Ascending aorta (tissue), 2 donors: ENCODE results near the gene NPM1. TPM values are rescaled to one million over a fixed set of nuclear protein-coding genes. Genes with fewer than 3 reads are reported as not detected.

ENCODE experiments used
- DNase-seq, 2 donors: peaks; one replicate each; pipeline ENCODE4 v3.0.0-alpha.2; 2019; ENCODE audit warnings: low spot score in 2 of 2
- H3K27ac ChIP-seq, 2 donors: fragments of 200-600 bp; sonication (generic); one replicate each; pipeline ENCODE4 v1.5.1; 2016 to 2017; ENCODE audit warnings: mild to moderate bottlenecking in 1 of 2
- H3K27me3 ChIP-seq: fragments of 200-600 bp; sonication (generic); one replicate; pipeline ENCODE4 v1.5.1; 2017
- H3K36me3 ChIP-seq, 2 donors: fragments of 200-600 bp; sonication (generic); one replicate each; pipeline ENCODE4 v1.5.1; 2016
- H3K4me1 ChIP-seq, 2 donors: fragments of 200-600 bp; sonication (generic); one replicate each; pipeline ENCODE4 v1.5.1; 2016 to 2017; ENCODE audit warnings: mild to moderate bottlenecking in 1 of 2
- H3K4me3 ChIP-seq, 2 donors: fragments of 200-600 bp; sonication (generic); one replicate each; pipeline ENCODE4 v1.5.1; 2016 to 2017; ENCODE audit warnings: mild to moderate bottlenecking in 1 of 2
- H3K9me3 ChIP-seq, 2 donors: fragments of 200-600 bp; sonication (generic); one replicate each; pipeline ENCODE4 v1.5.1; 2016
- intact Hi-C: fragments of 100-400 bp; cut with DNase I; formaldehyde crosslinking; loops from one replicate; pipeline ENCODE4 v1.15.1; 2023
- total RNA-seq: library from RNA; depleted of rRNA; stranded (reverse); fragments of >200 nt; gene quantifications from one replicate; pipeline ENCODE4 v1.1.0, GENCODE V29; 2016
- TF ChIP-seq, protein P1 (sequence below), 3 experiments: fragments of 200-600 bp in 2 of 3; fragments of 450-650 bp in 1 of 3; sonication (generic) in 2 of 3; IDR thresholded peaks; one replicate each; pipeline ENCODE4 v1.5.1; 2016 to 2019; ENCODE audit warnings: antibody characterized with exemption in 3 of 3, mild to moderate bottlenecking in 1 of 3, moderate library complexity in 1 of 3

Gene NPM1
- total RNA-seq, 1 donor from 2014 or later, result 269 TPM

DNA sequence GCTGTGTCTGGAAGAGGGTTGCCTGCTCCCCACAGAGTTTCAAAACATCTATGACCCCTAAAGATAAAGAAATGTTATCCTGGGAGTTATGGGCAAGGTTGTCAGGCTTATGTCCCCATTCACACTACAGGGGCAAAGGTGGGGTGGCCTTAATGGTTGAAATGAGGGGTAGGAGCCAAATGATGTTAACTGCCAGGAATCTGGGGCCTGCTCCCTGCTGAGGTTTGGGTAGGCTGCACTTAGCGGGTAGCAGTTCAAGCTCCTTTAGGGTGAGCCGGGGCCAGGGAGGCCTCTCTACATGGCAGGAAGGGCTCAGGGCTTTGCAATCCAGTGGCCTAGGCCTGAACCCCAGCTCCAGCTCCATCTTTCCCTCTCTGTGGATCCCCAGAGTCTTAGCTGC lies 34.8 kb downstream of the NPM1 start:
- TF ChIP-seq, protein P1, sequence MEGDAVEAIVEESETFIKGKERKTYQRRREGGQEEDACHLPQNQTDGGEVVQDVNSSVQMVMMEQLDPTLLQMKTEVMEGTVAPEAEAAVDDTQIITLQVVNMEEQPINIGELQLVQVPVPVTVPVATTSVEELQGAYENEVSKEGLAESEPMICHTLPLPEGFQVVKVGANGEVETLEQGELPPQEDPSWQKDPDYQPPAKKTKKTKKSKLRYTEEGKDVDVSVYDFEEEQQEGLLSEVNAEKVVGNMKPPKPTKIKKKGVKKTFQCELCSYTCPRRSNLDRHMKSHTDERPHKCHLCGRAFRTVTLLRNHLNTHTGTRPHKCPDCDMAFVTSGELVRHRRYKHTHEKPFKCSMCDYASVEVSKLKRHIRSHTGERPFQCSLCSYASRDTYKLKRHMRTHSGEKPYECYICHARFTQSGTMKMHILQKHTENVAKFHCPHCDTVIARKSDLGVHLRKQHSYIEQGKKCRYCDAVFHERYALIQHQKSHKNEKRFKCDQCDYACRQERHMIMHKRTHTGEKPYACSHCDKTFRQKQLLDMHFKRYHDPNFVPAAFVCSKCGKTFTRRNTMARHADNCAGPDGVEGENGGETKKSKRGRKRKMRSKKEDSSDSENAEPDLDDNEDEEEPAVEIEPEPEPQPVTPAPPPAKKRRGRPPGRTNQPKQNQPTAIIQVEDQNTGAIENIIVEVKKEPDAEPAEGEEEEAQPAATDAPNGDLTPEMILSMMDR (IDR thresholded peaks at IDR 0.05), result no peak
- no peaks in the 10 kb centered on the region for H3K27me3 ChIP-seq
- DNase-seq, result no peak
- H3K27ac ChIP-seq, result no peak overlapping the region
- no peak overlapping the region for H3K4me3 ChIP-seq
- peaks cover 14 to 15% of the 10 kb centered on the region in 2 donors for H3K4me1 ChIP-seq
- H3K9me3 ChIP-seq, result no peaks in the 10 kb centered on the region
- H3K36me3 ChIP-seq, result no peaks in the 10 kb centered on the region
- intact Hi-C loops, result loop anchor here (5.0 kb wide), 1 partner anchor 620 kb away; no protein-coding TSS in a partner anchor

DNA sequence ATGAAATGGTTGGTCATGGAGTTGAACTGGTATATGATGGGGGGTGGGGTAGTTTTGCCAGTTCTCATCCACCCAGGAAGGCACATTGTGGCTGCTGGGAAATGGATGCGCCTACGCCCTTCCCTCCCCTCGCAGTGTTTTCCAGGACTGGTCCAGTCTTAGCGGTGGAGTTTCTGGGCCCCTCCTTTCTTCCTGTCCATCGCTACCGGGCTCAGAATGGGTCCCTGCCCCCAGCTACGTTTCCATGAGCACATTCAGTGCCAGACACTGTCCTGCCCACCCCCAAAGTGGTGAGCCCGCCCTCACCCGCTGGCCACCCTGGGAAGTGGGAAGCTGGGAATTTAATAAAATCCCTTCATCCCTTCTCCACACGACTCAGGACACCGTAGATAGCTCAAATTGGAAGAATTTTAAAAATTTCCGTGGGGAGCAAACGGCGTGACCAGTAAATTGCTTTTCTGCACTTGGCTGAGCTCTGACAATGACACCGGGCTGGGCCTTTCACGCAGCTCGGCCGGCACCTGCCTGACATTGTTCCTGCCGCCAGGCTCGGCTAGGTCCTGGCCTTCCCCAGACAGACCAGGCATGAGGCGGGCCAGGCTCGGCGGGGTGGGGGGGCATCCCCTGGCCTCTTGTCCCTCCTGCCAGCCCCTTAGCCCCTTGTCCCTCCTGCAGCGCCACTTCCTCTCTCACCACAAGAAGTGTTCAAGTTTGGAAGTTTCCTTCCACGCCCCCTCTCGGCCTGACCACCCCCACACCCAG lies 35.4 kb downstream of the NPM1 start:
- Histone ChIP-seq H3K27me3 (no peaks in the 10 kb centered on the region), H3K4me1 (peaks cover 14 to 15% of the 10 kb centered on the region in 2 donors), H3K4me3 (no peak overlapping the region), H3K27ac (no peak overlapping the region), H3K9me3 (no peaks in the 10 kb centered on the region), H3K36me3 (no peaks in the 10 kb centered on the region)
- intact Hi-C loops, result loop anchor here (5.0 kb wide), 1 partner anchor 619 kb away; no protein-coding TSS in a partner anchor
- TF ChIP-seq, protein P1 (IDR thresholded peaks at IDR 0.05), result no peak
- DNase-seq, result peak in 1 of 2 donors; percentile 58

DNA sequence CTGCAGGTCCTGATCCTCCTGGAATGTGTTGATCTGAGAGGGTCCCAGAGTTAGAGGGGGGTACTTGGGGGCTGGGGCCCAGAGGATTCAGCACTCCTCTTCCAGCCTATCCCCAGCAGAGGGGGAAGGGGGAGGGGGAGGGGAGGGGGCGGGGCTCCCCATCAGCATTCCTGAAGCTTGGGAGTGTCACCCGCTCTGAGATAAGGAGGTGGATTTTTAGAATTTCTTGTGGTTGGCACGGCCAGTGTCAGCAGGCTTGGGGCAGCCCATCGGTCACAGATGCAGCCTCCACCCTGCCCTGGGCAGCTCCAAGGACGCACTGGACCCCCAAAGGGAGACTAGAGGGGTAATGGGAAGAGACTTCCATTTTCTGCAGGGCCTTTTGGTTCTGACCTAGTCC lies 37.1 kb downstream of the NPM1 start:
- DNase-seq, result peak in 1 of 2 donors; percentile 4
- intact Hi-C loops, result loop anchor here (5.0 kb wide), 1 partner anchor 618 kb away; no protein-coding TSS in a partner anchor
- H3K4me3 ChIP-seq, result no peak overlapping the region
- H3K4me1 ChIP-seq, result peaks cover 7 to 8% of the 10 kb centered on the region in 2 donors
- H3K27ac ChIP-seq, result no peak overlapping the region
- H3K27me3 ChIP-seq, result no peaks in the 10 kb centered on the region
- TF ChIP-seq, protein P1 (IDR thresholded peaks at IDR 0.05), result no peak
- no peaks in the 10 kb centered on the region for H3K9me3 ChIP-seq
- no peaks in the 10 kb centered on the region for H3K36me3 ChIP-seq

DNA sequence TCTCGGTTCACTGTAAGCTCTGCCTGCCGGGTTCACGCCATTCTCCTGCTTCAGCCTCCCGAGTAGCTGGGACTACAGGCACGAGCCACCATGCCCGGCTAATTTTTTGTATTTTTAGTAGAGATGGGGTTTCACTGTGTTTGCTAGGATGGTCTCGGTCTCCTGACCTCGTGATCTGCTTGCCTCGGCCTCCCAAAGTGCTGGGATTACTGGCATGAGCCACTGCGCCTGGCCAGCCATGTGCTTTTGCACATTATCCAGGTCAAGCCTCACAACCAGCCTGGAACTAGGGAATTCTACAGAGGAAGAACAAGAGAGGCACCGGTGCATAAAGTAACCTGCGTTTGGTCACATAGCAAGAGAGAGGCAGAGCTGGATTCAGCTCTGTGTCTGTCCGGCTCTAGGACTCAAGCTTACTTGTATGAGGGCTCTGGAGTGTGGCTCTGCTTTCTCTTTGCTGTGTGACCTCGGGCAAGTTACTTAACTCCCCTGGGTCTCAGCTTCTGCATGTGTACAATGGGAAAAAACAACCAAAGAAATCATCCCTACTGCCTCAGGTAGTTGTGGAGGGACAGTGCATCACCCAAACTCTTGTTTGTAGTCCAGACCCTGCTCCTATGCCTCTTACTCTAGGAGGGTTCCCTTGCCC lies 38.1 kb downstream of the NPM1 start:
- peaks cover 0 to 1% of the 10 kb centered on the region in 2 donors for H3K4me1 ChIP-seq
- TF ChIP-seq, protein P1 (IDR thresholded peaks at IDR 0.05), result no peak
- H3K9me3 ChIP-seq, result no peaks in the 10 kb centered on the region
- H3K36me3 ChIP-seq, result no peaks in the 10 kb centered on the region
- H3K27me3 ChIP-seq, result no peaks in the 10 kb centered on the region
- H3K4me3 ChIP-seq, result no peak overlapping the region
- H3K27ac ChIP-seq, result no peak overlapping the region
- intact Hi-C loops, result no loop called here
- DNase-seq, result no peak

DNA sequence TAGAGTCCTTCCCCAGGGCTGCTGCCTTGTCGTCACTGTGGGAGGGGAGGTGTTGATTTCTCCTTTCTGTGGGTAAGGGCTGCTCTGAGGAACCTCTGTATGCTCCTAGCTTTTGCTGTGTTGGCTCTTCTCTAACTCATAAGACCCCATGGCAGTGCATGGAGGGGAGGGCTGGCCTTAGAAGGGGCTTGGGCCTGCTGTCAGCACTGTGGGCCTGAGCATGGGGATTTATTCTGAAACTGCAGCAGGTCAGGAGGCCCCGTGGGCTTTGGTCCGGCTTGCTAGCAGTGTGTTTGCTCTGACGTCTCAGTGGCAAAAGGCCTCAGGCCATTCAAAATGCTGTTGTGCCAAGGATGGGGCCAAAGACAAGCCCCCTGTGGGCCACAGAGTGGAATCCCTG lies 38.6 kb downstream of the NPM1 start:
- H3K36me3 ChIP-seq, result no peaks in the 10 kb centered on the region
- H3K4me1 ChIP-seq, result no peaks in the 10 kb centered on the region
- no peaks in the 10 kb centered on the region for H3K9me3 ChIP-seq
- no peak overlapping the region for H3K4me3 ChIP-seq
- peak in 1 of 2 donors; percentile 2 for DNase-seq
- TF ChIP-seq, protein P1 (IDR thresholded peaks at IDR 0.05), result no peak
- intact Hi-C loops, result no loop called here
- no peaks in the 10 kb centered on the region for H3K27me3 ChIP-seq
- H3K27ac ChIP-seq, result no peak overlapping the region
